Left forelimb (tissue), 1 donor: ENCODE results near the gene HFE.

ENCODE experiments used
- DNase-seq: peaks from one replicate; pipeline ENCODE4 v3.0.0-alpha.2; 2018; ENCODE audit warnings: low spot score

HFE gene

DNA sequence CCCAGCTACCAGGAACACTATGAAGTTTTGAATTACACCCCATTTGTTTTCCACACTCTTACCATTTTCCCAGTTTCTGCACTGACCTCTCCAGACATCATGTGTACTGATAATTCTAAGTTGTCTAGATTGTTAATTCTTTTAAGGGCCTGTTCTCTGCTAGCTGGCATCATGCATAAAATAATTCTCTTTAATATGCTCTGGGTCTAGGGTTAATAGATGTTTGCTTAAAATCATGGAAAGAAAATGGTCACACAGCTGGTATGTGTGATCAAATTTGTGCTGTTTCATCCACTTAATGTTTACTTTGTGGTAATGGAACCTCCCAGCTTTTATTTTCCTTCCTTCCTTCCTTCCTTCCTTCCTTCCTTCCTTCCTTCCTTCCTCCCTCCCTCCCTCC is 49.1 kb downstream of the HFE start:
- no peak for DNase-seq

GRCh38 chr6:26140254-26140966 is 53.2 kb downstream of the HFE start:
- no peak for DNase-seq

GRCh38 chr6:26140967-26141294 is 53.7 kb downstream of the HFE start:
- DNase-seq, result no peak

GRCh38 chr6:26141378-26141904 is 54.2 kb downstream of the HFE start:
- no peak for DNase-seq

- DNase-seq, result no peak
Measured at GRCh38 chr6:26142026-26142425, 54.8 kb downstream of the HFE start.
